GM18505 (cell line): Measurements from ENCODE around the gene USP37.
"Not testable (repeated sequence)": the region's sequence is repeated elsewhere in the genome, so short reads cannot be mapped to it uniquely, and the experiment has no call there.

Source experiments
- ATAC-seq: cut with Tn5 transposase; IDR thresholded peaks from one replicate; pipeline ENCODE4 v1.9.1; 2021; ENCODE audit not compliant: unreplicated experiment
- POLR2A ChIP-seq: IDR thresholded peaks from 4 replicates; pipeline ENCODE4 v1.6.1; 2011; ENCODE audit warnings: borderline replicate concordance; ENCODE audit not compliant: insufficient read depth, insufficient read length; ENCODE audit errors: extremely low read depth

The USP37 gene

DNA sequence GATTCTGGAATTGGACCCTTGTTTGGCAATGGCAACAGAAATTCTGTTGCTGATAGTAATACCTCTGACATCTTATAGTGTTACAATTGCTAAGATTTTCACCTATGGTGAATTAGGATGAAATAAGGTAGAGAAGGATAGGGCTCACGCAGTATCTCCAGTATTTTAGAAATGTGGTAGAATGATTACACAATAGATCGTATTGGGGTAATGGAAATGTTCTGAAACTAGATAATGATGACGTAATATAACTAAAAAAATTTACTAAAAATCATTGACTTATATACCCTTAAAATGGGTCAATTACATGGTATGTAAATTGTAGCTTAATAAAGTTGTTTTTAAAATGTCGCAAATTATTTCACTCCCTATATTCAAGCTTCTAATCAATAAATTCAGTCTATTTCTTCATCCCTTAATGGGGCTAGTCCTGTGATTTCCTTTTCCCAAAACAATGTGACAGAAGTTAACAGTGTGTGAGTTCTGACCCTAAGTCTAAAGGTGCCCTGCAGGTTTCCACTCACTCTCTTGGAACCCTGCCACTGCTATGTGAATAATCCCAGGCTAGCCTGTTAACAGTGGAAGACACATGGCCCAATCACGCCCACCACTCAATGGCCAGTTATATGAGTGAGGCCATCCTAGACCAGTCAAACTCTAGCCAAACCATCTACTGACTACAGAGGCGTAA lies 31.2 kb downstream of the USP37 start:
- no peak for ATAC-seq
- no peak for TF ChIP-seq POLR2A

GRCh38 chr2:218529990-218530389 lies 38.2 kb downstream of the USP37 start:
- ATAC-seq = no peak
- no peak for TF ChIP-seq POLR2A

- not testable (repeated sequence) for ATAC-seq
Measured at GRCh38 chr2:218528409-218528808, 39.7 kb downstream of the USP37 start.

DNA sequence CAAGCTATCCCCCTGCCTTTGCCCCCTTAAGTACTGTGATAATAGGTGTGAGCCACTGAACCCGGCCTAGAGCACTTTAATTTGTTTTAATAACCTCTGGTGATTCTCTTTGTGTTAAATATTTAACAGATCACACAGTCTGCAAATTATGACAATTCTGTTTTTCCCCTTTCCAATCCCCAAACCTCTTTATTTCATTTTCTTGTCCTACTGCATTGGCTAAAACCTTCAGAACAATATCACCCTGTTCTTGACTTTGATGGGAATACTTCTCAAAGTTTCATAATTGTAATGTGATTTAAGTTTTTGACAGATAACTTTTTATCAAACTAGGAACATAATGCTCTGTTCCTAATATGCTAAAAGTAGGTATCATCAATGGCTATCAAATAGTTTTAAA lies 44.5 kb downstream of the USP37 start:
- ATAC-seq = no peak
- TF ChIP-seq POLR2A = no peak

DNA sequence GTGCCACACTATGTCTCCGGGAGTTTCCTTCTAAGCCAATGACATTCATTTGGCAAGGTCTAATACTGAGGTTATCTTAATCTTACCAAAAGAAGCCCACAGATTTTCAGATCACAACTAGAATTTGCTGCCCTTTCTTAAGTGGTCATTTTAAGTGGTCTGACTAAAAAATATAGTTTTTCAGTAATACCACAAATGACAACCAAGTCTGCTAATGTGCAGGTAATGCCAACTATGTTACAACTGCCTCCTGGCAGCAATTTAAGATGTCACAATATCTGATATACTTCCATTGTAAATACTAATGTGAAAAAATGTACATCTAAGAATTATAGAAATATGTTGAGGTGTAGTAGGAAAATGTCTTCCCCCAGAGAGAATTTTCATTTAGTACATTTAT lies 49.3 kb downstream of the USP37 start:
- TF ChIP-seq POLR2A = no peak

DNA sequence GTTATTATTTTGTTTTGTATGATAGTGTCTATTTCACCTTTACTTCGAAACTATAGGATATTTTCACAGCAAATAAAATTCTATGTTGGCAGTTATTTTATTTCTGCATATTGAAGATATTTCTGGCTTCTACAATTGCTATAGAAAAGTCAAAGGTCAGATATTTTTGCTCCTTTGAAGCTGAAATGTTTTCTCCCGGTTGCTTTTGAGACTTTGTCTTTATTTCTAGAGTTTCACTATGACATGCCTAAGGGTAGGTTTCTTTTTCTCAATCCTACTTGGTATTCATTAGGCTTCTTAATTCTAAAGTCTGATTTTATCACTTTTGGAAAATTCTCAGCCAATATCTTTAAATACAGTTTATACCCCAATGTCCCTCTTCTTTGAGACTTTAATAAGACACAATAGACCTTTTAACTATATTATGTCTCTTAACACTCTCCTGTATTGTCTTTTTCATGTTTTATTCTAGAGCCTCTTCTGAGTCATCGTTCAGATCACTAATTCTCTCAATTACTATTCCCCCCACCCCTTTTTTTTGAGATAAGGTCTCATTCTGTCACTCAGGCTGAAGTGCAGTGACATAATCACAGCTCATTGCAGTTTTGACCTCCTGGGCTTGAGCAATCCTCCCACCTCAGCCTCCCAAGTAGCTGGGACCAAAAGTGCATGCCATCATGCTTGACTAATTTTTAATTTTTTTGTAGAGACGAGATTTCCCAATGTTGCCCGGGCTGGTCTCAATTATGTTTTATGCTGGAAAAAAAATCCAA lies 50.5 kb downstream of the USP37 start:
- TF ChIP-seq POLR2A = no peak
- ATAC-seq = peak; percentile 81

More for the DNA sequence above, 49.3 kb downstream of the USP37 start:
- ATAC-seq = no peak

- no peak for TF ChIP-seq POLR2A
Measured at GRCh38 chr2:218516614-218517013, 51.5 kb downstream of the USP37 start.

DNA sequence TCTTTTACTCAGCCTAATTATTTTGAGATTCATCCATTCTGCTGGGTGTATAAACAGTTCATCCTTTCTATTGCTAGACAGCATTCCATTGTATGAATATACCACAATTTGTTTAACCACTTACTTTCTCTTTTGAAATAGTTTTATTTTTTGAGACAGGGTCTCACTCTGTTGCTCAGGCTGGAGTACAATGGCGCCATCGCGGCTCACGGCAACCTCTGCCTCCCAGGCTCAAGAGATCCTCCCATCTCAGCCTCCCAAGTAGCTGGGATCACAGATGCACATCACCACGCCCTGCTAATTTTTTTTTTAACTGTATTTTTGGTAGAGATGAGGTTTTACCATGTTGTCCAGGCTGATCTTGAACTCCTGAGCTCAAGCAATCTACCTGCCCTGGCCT lies 54.5 kb downstream of the USP37 start:
- no peak for TF ChIP-seq POLR2A
- no peak for ATAC-seq

More at GRCh38 chr2:218516614-218517013, 51.5 kb downstream of the USP37 start:
- no peak for ATAC-seq

- no peak for TF ChIP-seq POLR2A
- ATAC-seq = no peak
Measured at GRCh38 chr2:218508299-218508698, 59.9 kb downstream of the USP37 start.

DNA sequence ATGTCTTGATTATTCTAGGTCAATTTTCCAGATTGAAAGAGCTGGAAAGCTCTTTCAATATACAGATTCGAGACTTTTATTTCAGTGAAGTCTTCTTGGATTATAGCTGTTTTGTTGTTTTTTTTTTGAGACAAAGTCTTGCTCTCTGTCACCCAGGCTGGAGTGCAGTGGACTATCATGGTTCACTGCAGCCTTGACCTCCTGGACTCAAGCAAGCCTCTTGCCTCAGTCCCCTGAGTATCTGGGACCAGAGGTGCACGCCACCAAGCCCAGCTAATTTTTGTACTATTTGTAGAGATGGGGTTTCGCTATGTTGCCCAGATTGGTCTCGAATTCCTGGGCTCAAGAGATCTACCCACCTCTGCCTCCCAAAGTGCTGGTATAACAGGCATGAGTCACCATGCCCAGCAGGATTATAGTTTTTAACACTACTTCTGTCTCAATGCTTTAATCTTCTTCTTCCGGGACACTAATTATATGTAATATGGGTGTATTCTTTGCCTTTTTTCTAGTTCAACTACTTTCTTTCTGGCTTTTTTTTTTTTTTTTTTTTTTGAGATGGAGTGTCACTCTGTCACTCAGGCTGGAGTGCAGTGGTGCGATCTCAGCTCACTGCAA lies 62.3 kb downstream of the USP37 start:
- no peak for ATAC-seq
- TF ChIP-seq POLR2A = no peak

DNA sequence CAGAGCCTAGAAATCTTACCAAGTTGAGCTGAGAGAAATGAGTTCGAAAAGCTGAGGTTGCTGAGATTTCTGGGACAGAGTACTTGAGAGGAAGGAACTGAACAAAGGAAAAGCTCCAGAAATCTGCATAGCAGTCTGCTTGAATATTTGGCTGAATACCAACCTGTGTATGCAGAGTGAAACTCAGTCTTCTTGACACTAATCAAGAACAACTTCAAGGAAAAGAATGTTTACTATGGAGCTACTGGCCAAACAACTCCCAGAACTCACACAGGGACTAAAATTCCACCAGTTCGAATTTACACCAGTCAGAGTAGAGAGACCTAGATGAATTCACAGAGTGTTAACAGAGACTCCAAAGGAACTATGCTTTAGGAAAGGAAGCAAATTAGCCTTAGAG lies 66.5 kb downstream of the USP37 start:
- no peak for ATAC-seq
- no peak for TF ChIP-seq POLR2A

DNA sequence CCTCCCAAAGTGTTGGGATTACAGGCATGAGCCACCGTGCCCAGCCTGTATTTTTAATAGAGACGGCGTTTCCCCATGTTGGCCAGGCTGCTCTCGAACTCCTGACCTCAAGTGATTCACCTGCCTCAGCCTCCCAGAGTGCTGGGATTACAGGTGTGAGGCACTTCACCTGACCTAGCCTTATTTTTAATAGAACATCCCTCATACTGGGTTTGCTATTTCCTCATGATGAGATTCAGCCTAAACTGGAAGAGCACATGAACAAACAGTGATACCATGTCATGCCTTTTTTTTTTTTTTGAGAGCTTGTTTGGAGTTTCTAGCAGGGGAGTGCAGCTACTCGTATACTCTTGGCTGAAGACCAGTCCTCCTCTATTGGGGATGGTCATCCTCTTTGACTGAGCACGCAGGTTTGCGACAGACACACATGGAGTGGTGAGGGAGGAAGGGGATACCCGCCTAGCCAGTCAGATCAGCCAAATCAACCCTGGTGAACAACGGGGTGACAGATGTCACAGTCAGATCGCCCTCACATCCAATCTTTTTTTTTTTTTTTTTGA lies 67.6 kb downstream of the USP37 start:
- no peak for ATAC-seq
- no peak for TF ChIP-seq POLR2A

GRCh38 chr2:218485986-218486667 lies 82.0 kb downstream of the USP37 start:
- no peak for ATAC-seq
- no peak for TF ChIP-seq POLR2A

DNA sequence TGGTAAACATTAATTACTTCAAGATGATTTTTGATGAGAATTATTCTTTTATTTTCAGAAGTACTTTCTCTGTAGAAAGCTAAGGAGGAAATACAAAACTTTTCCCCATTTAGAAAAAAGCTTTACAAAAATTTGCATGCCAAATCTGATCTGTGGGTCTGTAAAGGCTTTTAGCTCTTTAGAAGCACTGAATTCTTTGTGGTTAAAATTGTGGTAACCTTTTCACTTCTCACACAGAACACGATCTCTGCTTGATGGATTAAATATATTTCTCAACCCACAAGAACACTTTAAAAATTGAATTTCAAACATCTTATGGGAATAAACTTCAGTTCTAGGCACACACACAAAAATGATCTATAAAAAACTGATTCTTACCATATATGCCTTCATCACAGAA lies 85.5 kb downstream of the USP37 start:
- TF ChIP-seq POLR2A = no peak
- no peak for ATAC-seq

- ATAC-seq = no peak
- TF ChIP-seq POLR2A = no peak
Measured at GRCh38 chr2:218479595-218479994, 88.6 kb downstream of the USP37 start.
